Effector memory CD8-positive, alpha-beta T cell (primary cell): ENCODE data around the gene AUTS2.
"Not testable (repeated sequence)": the region's sequence is repeated elsewhere in the genome, so short reads cannot be mapped to it uniquely, and the experiment has no call there.

ENCODE experiments used
- ATAC-seq: fragments of 150-1000 bp; cut with Tn5 transposase; replicated peaks from 2 replicates; pipeline ENCODE4 v1.10.0; 2021; ENCODE audit warnings: mild to moderate bottlenecking, moderate library complexity
- DNase-seq, 3 experiments: peaks; one replicate each; pipeline ENCODE4 v3.0.0; 2021
- H3K27ac Mint-ChIP-seq, 2 donors: one replicate each; pipeline ENCODE4 v1.8.0; 2022; ENCODE audit warnings: mild to moderate bottlenecking in 2 of 2, mixed read lengths in 2 of 2, moderate library complexity in 2 of 2
- H3K27me3 Mint-ChIP-seq, 2 donors: one replicate each; pipeline ENCODE4 v1.8.0; 2022; ENCODE audit warnings: mixed read lengths in 2 of 2
- H3K36me3 Mint-ChIP-seq: one replicate; pipeline ENCODE4 v1.8.0; 2022; ENCODE audit warnings: mild to moderate bottlenecking, moderate library complexity, mixed read lengths; ENCODE audit not compliant: insufficient read depth
- H3K4me1 Mint-ChIP-seq, 2 donors: one replicate each; pipeline ENCODE4 v1.8.0; 2022; ENCODE audit warnings: low read depth in 2 of 2, mixed read lengths in 2 of 2
- H3K4me3 Mint-ChIP-seq, 2 donors: one replicate each; pipeline ENCODE4 v1.8.0; 2022; ENCODE audit warnings: mild to moderate bottlenecking in 2 of 2, mixed read lengths in 2 of 2, moderate library complexity in 2 of 2
- H3K9me3 Mint-ChIP-seq, 2 donors: one replicate each; pipeline ENCODE4 v1.8.0; 2022; ENCODE audit warnings: mixed read lengths in 2 of 2

AUTS2 gene

DNA sequence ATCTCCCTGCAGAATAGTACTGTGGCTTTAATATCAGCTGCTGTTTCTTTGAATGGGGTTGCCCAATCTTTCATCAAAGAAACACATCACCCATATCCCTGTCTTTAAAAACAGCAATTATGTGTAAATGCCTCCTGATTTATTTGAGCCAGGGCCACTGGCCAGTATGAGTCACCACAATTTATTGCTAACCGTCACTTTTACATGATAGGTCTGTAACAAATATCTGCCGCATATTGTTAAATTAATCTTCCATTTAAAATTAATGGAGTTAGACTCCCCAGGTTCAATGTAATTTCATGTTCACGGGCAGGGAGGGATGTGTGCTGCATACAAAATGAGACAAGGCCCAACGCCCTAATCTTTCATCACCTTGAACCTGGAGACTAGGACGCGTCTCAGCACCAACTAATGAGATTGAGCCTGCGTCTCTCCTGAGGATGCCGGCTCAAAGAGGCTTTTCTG lies 673.4 kb downstream of the AUTS2 start:
- Mint-ChIP-seq H3K9me3 (no peaks in the 10 kb centered on the region), H3K36me3 (no peaks in the 10 kb centered on the region), H3K27me3 (peaks cover 0 to 11% of the 10 kb centered on the region in 2 donors), H3K27ac (no peak overlapping the region), H3K4me1 (no peaks in the 10 kb centered on the region), H3K4me3 (no peak overlapping the region)
- DNase-seq (no peak), ATAC-seq (no peak)

DNA sequence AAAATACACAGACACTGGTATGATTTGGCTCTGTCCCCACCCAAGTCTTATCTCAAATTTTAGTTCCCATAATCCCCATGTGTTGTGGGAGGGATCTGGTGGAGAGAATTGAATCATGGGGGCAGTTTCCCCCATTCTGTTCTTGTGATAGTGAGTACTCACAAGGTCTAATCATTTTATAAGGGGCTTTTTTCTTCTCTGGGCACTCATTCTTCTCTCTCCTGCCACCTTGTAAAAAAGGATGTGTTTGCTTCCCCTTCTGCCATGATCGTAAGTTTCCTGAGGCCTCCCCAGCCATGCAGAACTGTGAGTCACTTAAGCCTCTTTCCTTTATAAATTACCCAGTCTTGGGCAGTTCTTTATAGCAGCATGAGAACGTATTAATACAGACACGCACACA lies 677.3 kb downstream of the AUTS2 start:
- H3K27ac Mint-ChIP-seq, ATAC-seq, H3K9me3 Mint-ChIP-seq, DNase-seq, H3K36me3 Mint-ChIP-seq, H3K4me1 Mint-ChIP-seq, H3K4me3 Mint-ChIP-seq: not testable (repeated sequence)
- peaks cover 0 to 11% of the 10 kb centered on the region in 2 donors for H3K27me3 Mint-ChIP-seq

DNA sequence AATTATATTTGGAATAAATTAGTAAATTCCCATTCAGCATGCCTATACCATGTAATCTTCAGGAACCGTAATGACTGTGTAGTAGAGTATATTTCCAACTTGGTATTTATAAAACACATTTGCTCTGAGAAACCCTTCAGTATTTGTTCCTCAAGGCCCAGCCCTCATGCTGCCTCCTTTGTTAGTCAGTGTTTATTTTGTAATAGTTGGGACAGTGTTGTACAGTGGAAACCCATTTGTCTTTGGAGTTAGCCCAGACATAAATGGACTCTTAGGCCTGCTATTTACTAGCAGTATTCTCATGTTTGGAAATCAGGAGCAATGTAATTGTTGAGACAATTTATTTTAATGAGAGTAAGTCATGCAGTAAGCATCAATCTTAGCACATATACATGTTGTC lies 686.9 kb downstream of the AUTS2 start:
- no peaks in the 10 kb centered on the region for H3K9me3 Mint-ChIP-seq
- H3K36me3 Mint-ChIP-seq, result no peaks in the 10 kb centered on the region
- H3K4me1 Mint-ChIP-seq, result peaks cover 0 to 1% of the 10 kb centered on the region in 2 donors
- ATAC-seq, result no peak
- no peak for DNase-seq
- H3K27me3 Mint-ChIP-seq, result no peaks in the 10 kb centered on the region
- H3K27ac Mint-ChIP-seq, result no peak overlapping the region
- no peak overlapping the region for H3K4me3 Mint-ChIP-seq

DNA sequence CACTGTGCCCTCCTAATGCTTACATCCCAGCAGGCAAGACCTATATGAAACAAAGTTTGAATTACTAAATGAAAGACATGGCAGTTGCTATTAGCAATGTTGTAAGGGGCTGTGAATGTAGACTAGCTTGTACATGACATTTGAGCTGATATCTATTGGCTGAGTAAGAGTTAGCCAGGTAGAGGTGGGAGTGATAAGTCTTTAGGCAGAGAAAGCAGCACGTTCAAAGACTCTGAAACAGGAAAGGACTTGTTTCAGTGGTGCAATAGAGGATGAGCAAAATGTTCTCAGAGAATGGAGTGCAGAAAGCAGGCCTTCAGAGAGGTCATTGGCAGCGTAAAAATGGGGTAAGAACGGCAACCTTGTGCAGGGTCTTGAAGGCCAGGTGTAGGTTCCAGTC lies 687.6 kb downstream of the AUTS2 start:
- peaks cover 0 to 1% of the 10 kb centered on the region in 2 donors for H3K4me1 Mint-ChIP-seq
- ATAC-seq, result no peak
- no peaks in the 10 kb centered on the region for H3K36me3 Mint-ChIP-seq
- no peak for DNase-seq
- H3K9me3 Mint-ChIP-seq, result no peaks in the 10 kb centered on the region
- no peak overlapping the region for H3K27ac Mint-ChIP-seq
- no peak overlapping the region for H3K4me3 Mint-ChIP-seq
- H3K27me3 Mint-ChIP-seq, result no peaks in the 10 kb centered on the region

DNA sequence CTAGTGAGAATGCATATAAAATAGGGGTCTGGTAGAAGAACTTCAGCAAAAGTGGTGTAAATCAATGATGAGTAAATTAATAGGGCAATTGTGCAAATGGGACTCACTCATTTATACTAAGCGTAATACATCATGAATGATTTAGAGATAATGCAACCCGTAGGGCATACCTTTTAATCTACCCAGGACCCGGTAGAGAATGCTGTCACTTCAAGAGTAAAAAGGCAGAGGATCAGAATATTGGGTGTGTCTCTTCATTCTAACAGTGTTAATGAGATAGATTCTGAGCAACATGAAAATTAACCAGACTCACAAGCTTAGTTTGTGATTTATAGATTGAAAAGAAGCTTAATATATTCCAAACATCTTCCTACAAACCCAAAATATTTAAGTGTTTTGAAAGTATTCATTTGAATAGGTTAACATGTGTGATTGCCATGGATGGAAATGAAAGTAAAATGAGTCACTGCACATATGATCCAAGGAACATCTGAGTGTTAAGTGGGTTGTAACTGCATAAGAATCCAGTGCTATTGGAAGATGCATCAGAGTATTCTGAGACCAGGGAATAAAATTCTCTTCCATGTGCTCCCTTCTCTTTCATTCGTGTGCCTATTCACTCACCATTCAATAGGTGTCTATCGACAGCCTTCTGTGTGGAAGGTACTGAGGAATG lies 690.6 kb downstream of the AUTS2 start:
- ATAC-seq, result no peak
- peaks cover 4% of the 10 kb centered on the region in 2 donors for H3K4me1 Mint-ChIP-seq
- H3K4me3 Mint-ChIP-seq, result no peak overlapping the region
- no peaks in the 10 kb centered on the region for H3K9me3 Mint-ChIP-seq
- DNase-seq, result no peak
- no peak overlapping the region for H3K27ac Mint-ChIP-seq
- no peaks in the 10 kb centered on the region for H3K27me3 Mint-ChIP-seq
- no peaks in the 10 kb centered on the region for H3K36me3 Mint-ChIP-seq

DNA sequence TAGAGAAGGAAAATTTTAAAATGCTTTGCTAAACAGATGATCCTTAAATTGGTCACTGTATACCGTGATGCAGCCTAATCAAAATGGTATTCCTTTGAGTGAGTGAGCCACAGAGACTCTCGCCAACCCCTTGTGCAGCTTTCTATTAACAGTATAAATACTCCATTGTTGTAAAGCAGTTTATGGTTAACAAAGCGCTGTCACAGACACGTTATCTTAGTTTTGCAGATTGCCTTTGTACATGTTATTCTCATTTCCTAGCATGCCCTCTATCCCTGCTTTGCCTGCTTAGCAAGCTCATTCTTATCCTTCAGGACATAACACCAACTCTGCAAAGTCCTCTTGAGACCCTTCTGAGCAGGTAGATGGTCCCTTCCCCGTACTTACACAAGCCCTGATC lies 694.4 kb downstream of the AUTS2 start:
- Mint-ChIP-seq H3K4me1 (peaks cover 4% of the 10 kb centered on the region in 2 donors), H3K36me3 (no peaks in the 10 kb centered on the region), H3K4me3 (no peak overlapping the region), H3K9me3 (no peaks in the 10 kb centered on the region), H3K27me3 (no peaks in the 10 kb centered on the region), H3K27ac (no peak overlapping the region)
- DNase-seq (no peak), ATAC-seq (no peak)

DNA sequence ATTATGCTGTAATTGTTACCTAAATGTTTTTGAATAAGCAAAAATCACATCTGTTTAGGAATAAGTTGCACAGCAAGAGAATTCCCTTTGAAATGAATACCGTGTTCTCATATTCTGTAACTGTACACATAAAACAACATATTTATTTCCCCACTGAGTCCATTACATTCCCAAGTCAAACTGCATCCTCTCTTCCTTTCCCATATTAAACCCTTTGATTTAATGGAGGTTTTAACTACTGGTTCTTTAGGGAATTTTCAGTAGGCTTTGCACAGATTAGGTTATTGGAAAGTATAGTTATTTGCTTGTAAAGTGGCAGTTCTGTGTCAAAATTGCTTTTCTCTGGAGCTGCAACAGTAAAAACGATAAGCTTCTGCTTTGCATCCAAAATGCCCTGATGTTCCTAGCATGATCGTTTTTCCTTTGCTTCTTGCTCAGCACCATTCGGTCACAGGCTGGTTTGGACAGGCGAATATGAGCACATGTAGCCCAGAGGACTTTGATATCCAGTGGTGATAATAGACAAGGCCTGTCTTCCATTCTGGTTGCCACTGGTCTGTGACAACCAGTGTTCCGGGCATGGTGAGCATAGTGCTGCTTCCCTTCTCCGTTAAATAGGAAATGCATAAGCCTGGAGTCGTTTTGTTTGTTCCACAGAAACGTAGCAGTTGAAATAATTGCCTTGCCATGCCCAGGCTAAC lies 696.1 kb downstream of the AUTS2 start:
- no peak overlapping the region for H3K27ac Mint-ChIP-seq
- H3K27me3 Mint-ChIP-seq, result no peaks in the 10 kb centered on the region
- DNase-seq (no peak), ATAC-seq (no peak)
- H3K4me3 Mint-ChIP-seq, result no peak overlapping the region
- no peaks in the 10 kb centered on the region for H3K36me3 Mint-ChIP-seq
- H3K4me1 Mint-ChIP-seq, result peaks cover 4 to 7% of the 10 kb centered on the region in 2 donors
- no peaks in the 10 kb centered on the region for H3K9me3 Mint-ChIP-seq

DNA sequence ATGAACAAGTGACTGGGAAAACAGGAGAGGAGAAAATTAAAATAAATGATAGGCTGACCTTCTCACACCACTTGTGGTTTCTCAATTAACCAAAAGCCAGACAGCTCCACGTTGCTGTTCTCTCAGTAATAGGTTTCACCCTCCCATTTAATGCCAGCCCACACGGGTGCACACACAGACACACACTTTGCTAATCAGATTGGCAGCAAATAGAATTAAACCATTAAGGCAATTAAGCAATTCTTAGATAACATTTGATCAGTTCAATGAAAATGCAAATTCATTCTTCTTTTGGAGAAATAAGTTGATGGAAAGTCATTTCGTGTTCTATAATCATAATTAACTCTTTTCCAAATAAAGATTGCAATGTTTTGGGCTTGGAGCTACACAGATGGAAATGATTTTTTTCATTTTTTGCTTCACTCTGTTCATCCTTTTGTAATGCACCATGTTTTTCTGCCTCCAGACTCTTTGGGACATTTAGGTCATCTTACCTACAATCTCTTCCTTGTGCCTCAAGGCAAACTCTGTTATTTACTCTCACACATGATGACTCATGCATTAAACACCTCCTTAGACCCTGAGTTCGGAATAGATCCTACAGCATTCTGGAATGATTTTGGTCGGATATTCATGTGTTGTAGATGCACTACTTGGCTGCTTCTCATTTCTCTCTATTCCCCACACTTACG lies 700.7 kb downstream of the AUTS2 start:
- Mint-ChIP-seq H3K36me3 (no peaks in the 10 kb centered on the region), H3K4me3 (no peak overlapping the region), H3K27ac (peak overlapping the region in 1 of 2 donors; percentile 15), H3K9me3 (no peaks in the 10 kb centered on the region), H3K27me3 (peaks cover 0 to 9% of the 10 kb centered on the region in 2 donors), H3K4me1 (peaks cover 16 to 17% of the 10 kb centered on the region in 2 donors)
- DNase-seq, result no peak
- ATAC-seq, result no peak

DNA sequence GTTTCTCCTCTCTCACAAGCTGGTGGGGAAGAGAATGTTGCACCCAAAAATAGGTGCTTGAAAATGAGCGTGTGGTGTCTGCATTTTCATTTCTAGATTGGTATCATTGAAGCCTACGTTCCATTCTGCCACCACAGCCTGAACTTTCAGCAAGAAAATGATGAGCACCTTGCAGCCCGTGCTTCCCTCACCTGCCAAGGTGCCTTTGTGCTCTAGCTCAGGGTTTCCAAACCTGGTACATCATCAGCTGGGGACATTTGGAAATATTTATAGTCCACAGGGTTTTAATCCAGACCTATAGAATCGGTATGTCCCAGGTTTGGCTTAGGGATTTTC lies 701.2 kb downstream of the AUTS2 start:
- H3K4me1 Mint-ChIP-seq, result peaks cover 17 to 21% of the 10 kb centered on the region in 2 donors
- H3K4me3 Mint-ChIP-seq, result no peak overlapping the region
- peak overlapping the region in 1 of 2 donors; percentile 15 for H3K27ac Mint-ChIP-seq
- ATAC-seq, result no peak
- H3K27me3 Mint-ChIP-seq, result peaks cover 0 to 9% of the 10 kb centered on the region in 2 donors
- DNase-seq, result no peak
- no peaks in the 10 kb centered on the region for H3K9me3 Mint-ChIP-seq
- no peaks in the 10 kb centered on the region for H3K36me3 Mint-ChIP-seq

DNA sequence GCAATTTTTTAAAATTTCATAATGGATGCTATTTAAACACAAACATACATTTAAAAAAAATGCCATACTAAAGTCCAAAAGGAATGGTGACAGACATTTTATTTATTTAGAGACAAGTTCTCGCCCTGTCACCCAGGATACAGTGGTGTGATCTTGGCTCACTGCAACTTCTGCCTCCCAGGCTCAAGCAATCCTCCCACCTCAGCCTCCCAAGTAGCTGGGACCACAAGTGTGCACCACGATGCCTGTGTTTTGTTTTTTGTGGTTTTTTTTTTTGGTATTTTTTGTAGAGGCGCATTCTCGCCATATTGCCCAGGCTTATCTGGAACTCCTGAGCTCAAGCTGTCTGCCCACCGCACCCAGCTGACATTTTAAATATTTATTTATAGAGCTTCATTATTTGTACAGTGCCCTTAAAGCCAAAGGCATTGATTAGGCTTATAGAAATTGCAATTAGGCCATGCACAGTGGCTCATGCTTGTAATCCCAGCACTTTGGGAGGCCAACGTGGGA lies 703.5 kb downstream of the AUTS2 start:
- ATAC-seq, result peak; percentile 17
- Mint-ChIP-seq H3K4me3 (peak overlapping the region in 1 of 2 donors; percentile 34), H3K27ac (no peak overlapping the region)

DNA sequence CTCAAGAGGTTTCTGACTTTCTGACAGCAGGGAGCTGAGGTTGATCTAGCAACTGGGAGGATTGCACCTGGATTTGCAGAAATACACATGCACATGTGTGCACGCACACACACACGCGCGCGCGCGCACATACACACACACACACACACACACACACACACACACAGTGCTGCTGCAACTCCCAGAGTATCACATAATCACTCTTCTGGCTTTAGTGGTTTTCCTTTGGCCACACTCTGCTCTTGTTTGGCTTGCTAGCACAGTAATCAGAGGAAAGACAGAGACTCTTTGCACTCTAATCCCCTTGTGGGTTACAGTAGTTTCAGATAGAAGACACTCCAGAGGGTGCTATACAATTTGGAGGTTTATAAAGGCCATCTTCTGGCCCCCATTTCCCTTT lies 705.0 kb downstream of the AUTS2 start:
- Mint-ChIP-seq H3K27me3 (peaks cover 0 to 9% of the 10 kb centered on the region in 2 donors), H3K9me3 (no peaks in the 10 kb centered on the region), H3K36me3 (no peaks in the 10 kb centered on the region), H3K4me3 (peak overlapping the region in 1 of 2 donors; percentile 4), H3K4me1 (peaks cover 30 to 35% of the 10 kb centered on the region in 2 donors), H3K27ac (no peak overlapping the region)
- peak; percentile 46 for ATAC-seq
- no peak for DNase-seq

More for the DNA sequence above, 703.5 kb downstream of the AUTS2 start:
- H3K36me3 Mint-ChIP-seq, result no peaks in the 10 kb centered on the region
- no peaks in the 10 kb centered on the region for H3K9me3 Mint-ChIP-seq
- H3K4me1 Mint-ChIP-seq, result peaks cover 17 to 26% of the 10 kb centered on the region in 2 donors
- no peak for DNase-seq
- peaks cover 0 to 9% of the 10 kb centered on the region in 2 donors for H3K27me3 Mint-ChIP-seq

DNA sequence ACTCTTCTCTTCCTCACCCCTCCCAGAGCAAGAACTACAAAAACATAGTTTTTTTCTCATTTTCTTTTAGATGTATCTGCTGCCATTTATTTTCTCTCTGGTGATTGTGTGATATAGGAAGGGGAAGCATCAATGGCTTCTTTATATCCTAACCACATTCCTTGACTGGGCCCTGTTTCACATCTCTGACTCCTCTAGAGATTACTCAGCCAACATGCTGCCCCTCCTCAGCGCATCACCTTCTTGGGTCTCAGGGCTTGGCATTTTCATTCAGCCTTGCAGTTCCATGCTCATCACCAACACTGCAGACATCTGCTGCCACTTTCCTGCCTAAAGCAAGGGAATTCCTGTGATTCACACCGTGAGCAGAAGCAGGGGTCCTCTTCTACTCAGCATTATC lies 705.5 kb downstream of the AUTS2 start:
- H3K4me3 Mint-ChIP-seq, result peak overlapping the region in 1 of 2 donors; percentile 4
- H3K27me3 Mint-ChIP-seq, result peaks cover 0 to 9% of the 10 kb centered on the region in 2 donors
- no peak overlapping the region for H3K27ac Mint-ChIP-seq
- no peaks in the 10 kb centered on the region for H3K9me3 Mint-ChIP-seq
- DNase-seq (no peak), ATAC-seq (no peak)
- H3K4me1 Mint-ChIP-seq, result peaks cover 35% of the 10 kb centered on the region in 2 donors
- no peaks in the 10 kb centered on the region for H3K36me3 Mint-ChIP-seq

DNA sequence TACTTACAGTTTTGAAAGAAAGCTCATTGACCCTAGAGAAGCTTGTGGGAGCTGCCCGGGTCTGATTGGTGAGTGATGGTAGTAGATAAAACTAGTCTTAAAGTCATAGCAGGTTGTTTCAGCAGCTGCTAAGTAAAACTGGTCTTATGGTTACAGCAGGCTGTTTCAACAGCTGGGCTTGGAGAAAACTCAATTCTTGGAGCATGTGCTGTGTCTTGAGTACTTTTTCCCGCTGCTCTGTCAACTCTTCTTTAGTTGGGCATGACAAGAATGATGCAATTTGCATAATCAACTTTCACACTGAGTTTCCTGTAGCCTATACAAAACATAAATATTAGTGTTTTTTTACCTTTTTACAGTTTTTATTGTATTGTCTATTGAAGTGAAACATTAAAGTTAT lies 707.9 kb downstream of the AUTS2 start:
- Mint-ChIP-seq H3K4me3 (peak overlapping the region in 1 of 2 donors; percentile 57), H3K4me1 (peaks cover 41 to 46% of the 10 kb centered on the region in 2 donors), H3K27me3 (peaks cover 0 to 9% of the 10 kb centered on the region in 2 donors), H3K27ac (no peak overlapping the region), H3K36me3 (no peaks in the 10 kb centered on the region), H3K9me3 (no peaks in the 10 kb centered on the region)
- DNase-seq, result no peak
- no peak for ATAC-seq
